HG02763 (cell line): ENCODE measurements around the gene SMCHD1.
"Not testable (repeated sequence)": the region's sequence is repeated elsewhere in the genome, so short reads cannot be mapped to it uniquely, and the experiment has no call there.

Experiments
- ATAC-seq: cut with Tn5 transposase; IDR thresholded peaks from one replicate; pipeline ENCODE4 v1.9.1; 2021; ENCODE audit warnings: mild to moderate bottlenecking, moderate library complexity; ENCODE audit not compliant: unreplicated experiment

SMCHD1 gene

DNA sequence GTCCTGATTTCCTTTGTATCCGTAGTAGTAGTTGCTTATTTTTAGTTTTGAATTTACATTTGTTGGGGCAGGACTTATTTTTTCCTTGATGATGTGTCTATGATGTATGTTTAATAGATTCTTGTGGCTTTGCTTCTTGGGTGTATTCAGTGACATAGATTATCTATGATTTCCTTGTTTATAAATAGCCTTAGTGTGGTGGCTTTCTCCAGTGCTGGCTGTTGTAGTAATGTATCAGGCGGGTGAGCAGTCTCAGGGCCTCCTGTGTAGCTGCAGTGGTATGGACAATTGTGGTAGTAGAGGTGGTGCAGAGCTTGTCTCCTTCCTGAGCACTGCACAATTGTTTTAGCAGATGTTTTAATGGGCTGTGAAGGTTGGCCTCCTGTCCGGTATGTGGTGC lies 60.5 kb downstream of the SMCHD1 start:
- ATAC-seq = no peak

DNA sequence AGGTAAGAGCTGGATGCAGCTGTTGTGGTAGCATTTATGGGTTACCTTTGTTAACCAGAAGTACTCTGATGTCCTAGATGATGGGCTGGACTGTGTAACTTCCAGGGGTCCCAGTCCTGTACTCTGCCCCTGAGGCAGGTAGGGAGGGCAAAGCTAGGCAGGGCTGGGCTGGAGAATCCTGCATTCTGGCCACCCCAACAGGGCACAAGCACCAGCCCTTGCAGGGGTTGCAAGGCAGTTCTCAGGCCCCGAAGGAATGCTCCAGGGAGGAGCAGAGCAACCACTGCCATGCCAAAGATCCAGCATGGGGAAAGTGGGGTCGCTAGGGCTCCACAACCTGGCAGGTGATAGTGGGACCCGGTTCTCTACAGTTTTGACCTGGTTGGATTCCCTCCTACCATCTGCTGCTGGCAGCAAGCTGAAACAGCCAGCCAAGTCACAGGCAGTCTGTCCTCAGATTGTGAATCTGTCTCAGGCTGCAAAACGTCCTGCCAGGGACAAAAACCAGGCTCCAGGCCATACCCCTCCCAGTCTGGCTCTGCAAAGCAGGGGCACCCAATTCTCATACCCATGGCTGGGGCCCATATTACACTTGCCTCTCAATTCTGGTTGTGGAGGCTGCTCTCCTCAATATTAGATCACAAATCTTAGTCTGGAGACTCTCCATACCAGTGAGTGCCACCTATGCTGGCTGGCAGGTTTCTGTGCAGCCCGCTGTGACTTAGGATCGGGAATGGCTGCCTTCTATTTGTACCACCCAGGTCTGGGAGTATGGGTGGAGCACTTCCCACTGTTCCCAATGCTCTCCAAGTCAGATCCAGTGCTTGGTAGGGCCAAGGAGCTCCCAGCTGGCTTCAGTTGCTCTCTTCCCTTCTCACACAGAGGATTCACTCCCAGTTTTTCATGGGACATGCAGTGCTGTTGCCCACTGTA lies 61.1 kb downstream of the SMCHD1 start:
- no peak for ATAC-seq

GRCh38 chr18:2717407-2717806 lies 61.9 kb downstream of the SMCHD1 start:
- no peak for ATAC-seq

DNA sequence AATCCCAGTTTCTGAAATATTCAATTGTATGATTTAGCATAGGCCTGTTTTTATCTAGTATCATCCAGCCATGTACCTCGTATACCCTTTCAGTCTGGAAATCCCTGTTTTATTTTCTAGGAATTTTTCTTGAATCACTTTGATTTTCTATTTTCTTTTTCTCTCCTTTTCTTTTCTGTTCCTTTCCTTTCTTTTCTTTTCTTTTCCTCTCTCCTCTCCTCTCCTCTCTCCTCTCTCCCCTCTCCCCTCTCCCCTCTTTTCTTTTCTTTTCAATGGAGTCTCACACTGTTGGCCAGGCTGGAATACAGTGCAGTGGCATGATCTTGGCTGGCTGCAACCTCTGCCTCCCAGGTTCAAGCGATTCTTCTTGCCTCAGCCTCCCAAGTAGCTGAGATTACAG lies 63.5 kb downstream of the SMCHD1 start:
- no peak for ATAC-seq

DNA sequence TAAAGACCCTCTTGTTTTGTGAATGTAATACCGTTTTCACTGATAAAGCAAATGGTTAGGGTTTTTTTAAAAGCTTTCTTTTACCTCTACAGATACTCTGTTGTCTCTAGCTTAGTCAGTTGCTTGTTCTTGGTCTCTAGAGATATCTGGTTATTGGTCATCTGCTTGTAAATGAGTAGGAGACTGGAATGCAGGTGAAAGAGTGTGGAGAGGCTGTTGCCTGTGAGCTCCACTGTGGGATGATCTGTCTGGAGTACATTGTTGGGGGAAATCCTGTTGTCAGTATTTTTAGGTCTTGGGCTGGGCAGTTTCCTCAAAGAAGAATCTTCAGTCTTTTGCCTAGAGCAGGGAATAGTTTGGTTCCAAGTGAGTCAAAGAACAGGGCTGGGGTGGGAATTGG lies 67.7 kb downstream of the SMCHD1 start:
- no peak for ATAC-seq

- no peak for ATAC-seq
Observed at GRCh38 chr18:2729757-2730156, 74.2 kb downstream of the SMCHD1 start.

GRCh38 chr18:2736823-2737222 lies 81.3 kb downstream of the SMCHD1 start:
- no peak for ATAC-seq

DNA sequence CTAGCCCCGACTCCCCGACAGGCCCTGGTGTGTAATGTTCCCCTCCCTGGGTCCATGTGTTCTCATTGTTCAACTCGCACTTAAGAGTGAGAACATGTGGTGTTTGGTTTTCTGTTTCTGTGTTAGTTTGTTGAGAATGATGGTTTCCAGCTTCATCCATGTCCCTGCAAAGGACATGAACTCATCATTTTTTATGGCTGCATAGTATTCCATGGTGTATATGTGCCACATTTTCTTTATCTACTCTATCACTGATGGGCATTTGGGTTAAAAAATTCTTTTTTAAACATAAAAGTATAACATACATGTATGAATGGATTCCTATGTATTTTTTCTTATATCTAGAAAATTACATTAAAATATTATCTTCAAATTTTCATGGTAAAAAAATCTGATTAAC lies 84.6 kb downstream of the SMCHD1 start:
- ATAC-seq = not testable (repeated sequence)

- ATAC-seq = no peak
Observed at GRCh38 chr18:2746274-2746673, 90.7 kb downstream of the SMCHD1 start.

DNA sequence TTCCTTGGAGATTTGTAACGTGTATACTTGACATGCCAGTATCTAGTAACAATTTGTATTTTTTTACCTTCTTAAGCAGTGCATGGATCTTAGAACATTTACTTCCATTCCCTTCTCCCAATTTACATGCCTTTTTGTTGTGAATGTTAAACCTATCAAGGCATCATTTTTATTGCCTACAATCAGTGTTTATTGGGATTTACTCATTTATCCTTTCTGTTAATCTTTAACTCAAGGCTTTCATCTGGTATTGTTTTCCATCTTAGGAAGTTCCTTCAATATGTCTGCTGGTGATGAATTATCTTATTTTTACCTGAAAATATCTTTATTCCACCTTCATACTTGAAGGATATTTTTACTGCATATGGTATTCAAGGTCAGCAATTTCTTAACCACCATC lies 102.8 kb downstream of the SMCHD1 start:
- ATAC-seq = no peak

- no peak for ATAC-seq
Observed at GRCh38 chr18:2774669-2775068, 119.1 kb downstream of the SMCHD1 start.

GRCh38 chr18:2776601-2777000 lies 121.1 kb downstream of the SMCHD1 start:
- no peak for ATAC-seq

GRCh38 chr18:2777241-2777640 lies 121.7 kb downstream of the SMCHD1 start:
- ATAC-seq = no peak

GRCh38 chr18:2780750-2781149 lies 125.2 kb downstream of the SMCHD1 start:
- no peak for ATAC-seq

GRCh38 chr18:2787225-2787624 lies 131.7 kb downstream of the SMCHD1 start:
- ATAC-seq = no peak

- ATAC-seq = no peak
Observed at GRCh38 chr18:2792395-2792794, 136.9 kb downstream of the SMCHD1 start.

- ATAC-seq = no peak
Observed at GRCh38 chr18:2794159-2794558, 138.6 kb downstream of the SMCHD1 start.

GRCh38 chr18:2797951-2798350 lies 142.4 kb downstream of the SMCHD1 start:
- ATAC-seq = no peak

- ATAC-seq = no peak
Observed at GRCh38 chr18:2799369-2799768, 143.8 kb downstream of the SMCHD1 start.

- no peak for ATAC-seq
Observed at GRCh38 chr18:2805970-2806943, 150.7 kb downstream of the SMCHD1 start.

- not testable (repeated sequence) for ATAC-seq
Observed at GRCh38 chr18:2808640-2809039, 153.1 kb downstream of the SMCHD1 start.
